ENCODE results near the gene ABI2. TPM values are rescaled to one million over a fixed set of nuclear protein-coding genes. Genes with fewer than 3 reads are reported as not detected.
"Not testable (repeated sequence)": the region's sequence is repeated elsewhere in the genome, so short reads cannot be mapped to it uniquely, and the experiment has no call there.

ABI2 gene
- total RNA-seq, 1 experiment from 2014 or later = 50.4 TPM

DNA sequence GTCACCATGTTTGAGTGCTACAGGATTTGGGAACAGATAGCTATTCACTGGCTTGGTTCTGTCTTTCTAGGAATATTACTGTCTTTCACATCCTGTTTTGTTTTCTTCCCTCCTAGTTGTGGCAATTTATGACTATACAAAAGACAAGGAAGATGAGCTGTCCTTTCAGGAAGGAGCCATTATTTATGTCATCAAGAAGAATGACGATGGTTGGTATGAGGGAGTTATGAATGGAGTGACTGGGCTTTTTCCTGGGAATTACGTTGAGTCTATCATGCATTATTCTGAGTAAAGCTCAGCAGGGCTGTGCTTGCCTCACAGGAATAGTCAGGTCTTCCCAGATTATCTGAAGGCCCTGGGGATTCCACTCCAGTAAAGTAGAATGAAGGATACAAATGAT lies 98.9 kb downstream of the ABI2 start:
- DNase-seq (ENCODE audit: low read depth) = peak; percentile 52

DNA sequence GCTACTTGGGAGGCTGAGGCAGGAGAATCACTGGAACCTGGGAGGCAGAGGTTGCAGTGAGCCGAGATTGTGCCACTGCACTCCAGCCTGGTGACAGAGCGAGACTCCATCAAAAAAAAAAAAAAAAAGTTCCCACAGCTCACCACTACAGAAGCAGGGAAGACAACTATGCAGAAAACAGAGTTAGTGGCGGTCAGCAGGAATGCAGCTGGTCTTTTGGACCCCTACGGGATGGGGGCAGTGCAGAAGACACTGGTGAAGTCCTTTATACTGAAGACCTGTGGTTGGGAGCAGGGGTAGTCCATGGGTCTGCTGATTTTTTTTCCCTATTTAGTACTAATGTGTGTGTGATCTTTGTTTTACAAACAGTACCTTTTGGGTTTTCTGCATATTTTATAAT lies 101.4 kb downstream of the ABI2 start:
- DNase-seq (ENCODE audit: low read depth) = not testable (repeated sequence)

DNA sequence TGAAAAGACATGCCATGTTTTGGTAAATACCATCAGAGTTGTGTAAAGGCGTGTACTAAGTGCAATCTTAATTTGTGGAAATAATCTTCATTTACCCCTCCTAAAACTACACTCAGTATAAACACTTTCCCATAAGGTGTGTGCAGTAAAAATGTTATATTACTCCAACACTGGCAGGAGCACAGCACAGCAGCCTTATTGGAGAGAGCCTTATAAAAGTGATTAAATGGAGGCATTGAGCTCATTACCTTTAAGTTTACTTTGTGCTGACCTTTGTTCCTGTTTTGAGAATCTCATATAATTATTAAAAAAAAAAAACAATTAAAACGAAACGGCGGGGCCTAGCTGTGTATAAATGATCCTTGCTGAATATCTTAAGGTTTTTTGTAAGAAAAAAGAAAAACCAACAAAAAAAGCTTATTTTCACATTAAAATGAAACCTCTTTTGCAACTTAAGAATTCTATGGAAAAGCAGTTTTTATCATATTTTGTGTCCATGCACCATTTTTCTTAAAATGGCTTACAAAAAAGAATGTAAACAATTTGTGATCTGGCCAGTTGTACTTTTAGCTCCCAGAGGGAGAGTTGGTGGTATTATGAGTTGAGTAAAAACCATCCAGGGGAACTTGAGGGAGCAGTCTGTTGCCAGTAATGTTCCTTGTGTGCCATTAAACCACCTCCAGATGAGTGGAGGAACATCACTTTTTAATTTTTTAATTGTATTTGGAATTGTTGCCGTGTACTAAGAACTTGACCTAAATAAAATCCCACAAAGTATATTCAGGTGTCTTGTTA lies 103.4 kb downstream of the ABI2 start:
- no peak for DNase-seq (ENCODE audit: low read depth)

DNA sequence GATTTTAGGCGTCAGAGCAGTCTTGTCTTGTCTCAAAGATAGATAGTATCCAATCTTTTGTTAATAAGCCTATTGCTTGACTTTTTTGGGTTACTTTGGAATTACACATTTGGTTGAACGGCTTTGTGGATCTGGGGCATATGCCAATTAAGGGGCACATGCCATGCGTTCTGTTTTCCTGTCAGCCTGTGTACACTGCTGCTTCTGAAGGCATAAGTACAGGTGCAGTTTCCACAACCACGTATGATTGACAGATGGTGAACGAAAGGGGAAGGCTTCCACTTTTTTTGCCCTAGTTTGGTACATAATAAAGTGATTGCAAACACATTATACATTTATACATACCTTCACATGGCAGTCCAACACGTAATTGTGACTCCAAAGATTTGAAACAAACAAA lies 104.6 kb downstream of the ABI2 start:
- DNase-seq (ENCODE audit: low read depth) = no peak

DNA sequence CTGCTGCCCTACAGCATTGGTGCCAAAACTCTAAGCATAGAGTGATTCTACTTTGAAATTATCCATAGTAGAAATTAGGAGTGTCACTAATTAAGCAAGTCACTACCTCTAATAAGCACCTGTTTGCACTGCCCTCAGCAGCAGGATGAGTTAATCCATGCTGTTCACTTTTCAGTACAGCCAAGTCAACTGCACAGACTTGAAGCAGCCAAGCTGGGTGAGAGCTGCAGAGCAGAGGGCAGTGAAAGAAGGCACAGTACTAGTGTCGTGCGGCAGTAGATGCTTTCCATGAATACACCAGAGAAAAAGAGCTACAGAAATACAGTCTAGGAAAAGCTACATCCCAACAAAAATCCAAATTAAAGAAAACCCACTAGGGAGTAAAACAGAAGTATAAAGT lies 108.3 kb downstream of the ABI2 start:
- no peak for DNase-seq (ENCODE audit: low read depth)

DNA sequence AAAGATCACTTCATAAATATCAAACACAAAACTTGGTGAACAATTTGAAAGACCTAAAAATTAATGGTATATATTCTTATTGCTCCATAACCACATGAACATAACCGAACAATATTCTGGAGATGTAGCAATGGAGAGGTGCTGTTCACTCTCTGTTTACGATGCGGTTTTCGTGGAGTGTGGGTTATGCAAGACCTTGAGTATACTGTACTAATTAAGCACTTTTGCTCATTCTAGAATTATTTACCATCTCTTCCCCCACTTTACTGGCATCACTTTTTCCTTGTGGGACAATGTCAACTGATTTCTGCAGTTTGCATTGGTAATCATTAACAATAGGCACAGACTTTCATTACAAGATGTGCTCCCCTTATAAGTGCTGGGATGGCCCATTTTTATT lies 109.3 kb downstream of the ABI2 start:
- no peak for DNase-seq (ENCODE audit: low read depth)

DNA sequence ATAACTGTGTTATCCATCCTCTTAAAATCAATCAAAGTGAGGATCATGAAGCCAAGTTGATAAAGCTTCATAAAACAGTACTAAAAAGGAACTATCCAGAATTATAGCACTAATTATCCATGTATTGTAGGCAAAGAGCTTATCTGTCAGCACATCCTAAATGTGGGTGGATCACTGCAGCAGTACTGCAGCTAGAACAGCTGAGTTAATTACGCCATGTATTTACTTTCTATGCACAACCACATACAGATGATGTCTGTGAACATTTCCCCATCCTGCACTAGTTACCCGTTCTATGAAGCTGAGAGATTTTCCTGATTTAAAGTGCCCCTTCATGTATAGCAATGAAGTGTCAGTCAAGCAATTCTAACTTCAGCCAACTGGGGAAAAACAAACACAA lies 110.3 kb downstream of the ABI2 start:
- no peak for DNase-seq (ENCODE audit: low read depth)

DNA sequence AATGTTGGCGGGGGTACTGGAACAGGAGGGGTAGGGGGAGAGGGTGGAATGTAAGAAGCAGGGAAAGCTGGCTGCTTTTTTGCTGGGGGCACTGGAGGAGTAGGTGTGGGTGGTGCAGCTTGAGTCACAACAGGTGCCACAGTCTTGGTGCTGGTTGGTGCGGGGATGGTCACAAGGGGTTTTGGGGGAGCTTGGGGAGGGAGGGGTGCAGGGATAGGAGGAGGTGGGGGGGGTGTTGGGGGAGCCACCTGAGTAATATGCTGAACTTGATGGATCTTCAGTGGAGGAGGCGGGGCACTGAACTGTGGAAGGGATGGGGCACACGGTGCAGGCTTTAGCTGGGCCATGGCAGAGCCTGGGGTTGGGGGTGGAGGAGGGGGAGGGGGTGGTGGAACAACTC lies 112.5 kb downstream of the ABI2 start:
- DNase-seq (ENCODE audit: low read depth) = no peak

DNA sequence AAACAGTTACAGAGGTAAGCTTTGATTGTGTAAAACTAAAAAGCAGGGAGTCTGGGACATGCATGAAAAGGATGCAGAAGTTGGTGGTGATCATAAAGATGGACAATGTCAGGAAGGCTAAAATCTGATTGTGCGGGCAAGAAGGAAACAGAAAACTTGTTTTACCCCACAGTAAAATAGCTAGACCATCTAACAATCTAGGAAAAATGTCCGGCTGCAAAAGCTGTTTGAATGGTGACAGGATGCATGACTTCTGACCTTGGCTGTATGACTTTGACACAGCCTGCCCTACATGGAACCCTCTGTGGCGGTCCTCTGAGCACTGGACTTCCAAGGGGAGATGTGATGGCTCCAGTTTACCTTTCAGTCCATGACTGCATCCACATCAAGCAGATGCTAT lies 113.3 kb downstream of the ABI2 start:
- no peak for DNase-seq (ENCODE audit: low read depth)

DNA sequence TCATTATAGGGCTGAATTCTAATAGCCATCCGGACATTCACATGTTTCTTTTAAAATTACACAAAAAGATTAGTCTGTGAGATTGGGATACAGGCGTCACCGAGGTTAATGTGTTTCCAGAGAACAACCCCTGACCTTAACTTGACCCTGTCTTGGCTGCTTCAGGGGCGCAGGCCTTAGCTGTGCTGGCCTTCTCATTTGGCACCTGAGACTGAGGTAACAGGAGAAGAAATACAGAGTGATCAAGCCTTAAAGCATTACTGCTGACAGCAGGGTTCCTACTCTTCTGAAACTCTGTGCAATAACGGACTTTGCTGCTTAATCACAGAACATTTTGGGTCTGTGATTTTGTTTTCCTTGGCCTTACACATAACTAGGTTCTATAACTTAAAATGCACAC lies 114.3 kb downstream of the ABI2 start:
- no peak for DNase-seq (ENCODE audit: low read depth)

DNA sequence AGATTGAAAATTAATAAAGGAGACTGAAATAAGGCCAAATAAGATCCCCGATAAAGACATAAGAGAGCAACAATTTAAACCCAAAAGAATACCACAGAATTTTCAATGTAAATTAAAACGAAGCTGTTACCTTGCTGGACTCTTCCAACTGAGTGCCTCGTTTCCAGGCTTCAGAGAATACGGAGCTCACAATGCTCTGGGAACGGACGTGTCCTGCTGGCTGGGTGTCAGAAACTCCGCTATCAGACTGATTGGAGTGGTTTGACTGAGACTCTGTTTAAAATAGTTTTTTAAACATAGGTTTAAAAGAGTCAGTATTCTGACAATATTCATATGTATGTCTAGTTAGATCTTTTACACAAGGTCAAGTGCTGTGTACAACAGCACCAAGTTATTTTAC lies 116.5 kb downstream of the ABI2 start:
- no peak for DNase-seq (ENCODE audit: low read depth)

DNA sequence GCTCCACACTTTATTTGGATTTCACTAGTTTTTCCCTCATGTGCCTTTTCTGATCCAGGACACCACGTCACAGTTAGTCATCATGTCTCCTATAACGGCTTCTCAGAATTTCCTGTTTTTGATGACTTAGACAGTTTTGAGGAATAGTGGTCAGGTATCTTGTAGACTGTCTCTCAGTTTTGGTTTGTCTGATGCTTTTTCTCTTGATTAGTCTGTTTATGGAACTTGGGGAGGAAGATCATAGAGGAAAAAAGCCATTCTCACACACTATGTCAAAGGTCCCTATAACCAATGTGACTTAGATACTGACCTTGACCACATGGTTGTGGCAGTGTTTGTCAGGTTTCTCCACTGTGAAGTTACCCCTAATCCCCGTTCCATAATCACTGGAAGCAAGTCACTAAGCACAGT lies 117.9 kb downstream of the ABI2 start:
- peak; percentile 88 for DNase-seq (ENCODE audit: low read depth)

DNA sequence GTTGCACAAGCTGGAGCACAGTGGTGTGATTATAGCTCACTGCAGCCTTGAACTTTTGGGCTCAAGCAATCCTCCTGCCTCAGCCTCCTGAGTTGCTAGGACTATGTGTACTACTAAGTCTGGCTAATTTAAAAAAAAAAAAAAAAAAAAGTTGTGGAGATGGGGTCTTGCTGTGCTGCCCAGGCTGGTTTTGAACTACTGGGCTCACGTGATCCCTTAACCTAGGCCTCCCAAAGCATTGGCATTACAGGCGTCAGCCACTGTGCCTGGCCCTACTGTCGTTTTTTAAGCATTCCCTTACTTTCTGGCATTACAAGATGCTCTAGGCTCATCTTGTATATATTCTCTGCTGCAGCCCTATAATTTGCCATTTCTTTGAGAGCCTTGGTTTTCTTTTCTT lies 118.6 kb downstream of the ABI2 start:
- DNase-seq (ENCODE audit: low read depth) = no peak

DNA sequence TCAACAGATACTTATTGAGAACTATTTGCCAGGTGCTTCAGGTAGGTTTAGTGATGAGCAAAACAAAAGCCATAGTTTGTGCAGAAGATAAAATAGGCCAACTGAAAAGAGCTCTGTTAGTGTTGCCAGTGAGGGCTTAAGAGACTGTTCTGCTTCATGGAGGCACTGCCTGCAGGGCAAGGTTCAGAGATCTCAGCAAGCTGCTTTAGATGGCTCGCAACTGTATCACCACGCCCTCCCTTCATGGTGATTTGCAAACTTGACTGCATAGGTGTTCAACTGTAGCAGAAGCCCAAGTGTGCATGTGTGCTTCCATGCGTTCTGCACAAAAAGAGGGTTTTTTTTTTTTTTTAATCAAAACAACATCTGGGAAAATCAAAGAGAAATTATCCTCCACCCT lies 122.4 kb downstream of the ABI2 start:
- no peak for DNase-seq (ENCODE audit: low read depth)

DNA sequence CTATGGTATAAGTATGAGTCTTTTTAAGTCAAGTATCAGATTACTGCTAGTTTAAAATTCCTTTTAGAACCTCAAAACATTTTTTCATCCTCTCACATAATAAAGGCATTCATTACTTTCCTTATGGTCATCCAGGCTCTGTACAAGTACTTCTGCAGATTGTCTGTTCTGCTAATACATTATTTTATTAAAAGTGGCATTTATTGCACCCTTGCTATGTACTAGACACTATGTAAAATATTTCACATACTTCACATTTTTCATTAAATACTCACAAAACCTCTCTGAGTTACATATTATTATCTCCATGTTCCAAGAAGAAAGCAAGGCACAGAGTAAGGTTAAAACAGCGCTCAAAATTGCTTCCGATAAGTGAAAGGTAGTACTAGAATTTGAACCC lies 122.8 kb downstream of the ABI2 start:
- peak; percentile 22 for DNase-seq (ENCODE audit: low read depth)

DNA sequence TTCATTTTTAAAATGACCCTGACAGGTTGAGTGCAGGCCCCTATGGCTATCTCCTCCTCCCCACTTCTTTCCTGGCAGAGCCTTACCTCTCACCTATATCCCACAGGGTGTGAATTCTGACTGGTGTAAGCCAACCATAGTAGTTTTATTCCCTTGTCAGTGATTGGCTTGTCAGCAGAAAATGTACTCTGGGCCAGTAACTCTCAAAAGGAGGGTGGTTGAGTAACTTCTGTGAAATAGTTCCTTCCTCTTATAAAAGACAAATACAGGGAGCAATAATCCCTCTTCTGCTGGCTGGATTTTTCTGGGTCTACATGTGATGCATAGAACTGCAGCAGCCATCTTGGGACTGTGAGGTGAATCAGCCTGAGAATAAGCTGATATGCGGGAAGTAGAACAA lies 123.5 kb downstream of the ABI2 start:
- no peak for DNase-seq (ENCODE audit: low read depth)

DNA sequence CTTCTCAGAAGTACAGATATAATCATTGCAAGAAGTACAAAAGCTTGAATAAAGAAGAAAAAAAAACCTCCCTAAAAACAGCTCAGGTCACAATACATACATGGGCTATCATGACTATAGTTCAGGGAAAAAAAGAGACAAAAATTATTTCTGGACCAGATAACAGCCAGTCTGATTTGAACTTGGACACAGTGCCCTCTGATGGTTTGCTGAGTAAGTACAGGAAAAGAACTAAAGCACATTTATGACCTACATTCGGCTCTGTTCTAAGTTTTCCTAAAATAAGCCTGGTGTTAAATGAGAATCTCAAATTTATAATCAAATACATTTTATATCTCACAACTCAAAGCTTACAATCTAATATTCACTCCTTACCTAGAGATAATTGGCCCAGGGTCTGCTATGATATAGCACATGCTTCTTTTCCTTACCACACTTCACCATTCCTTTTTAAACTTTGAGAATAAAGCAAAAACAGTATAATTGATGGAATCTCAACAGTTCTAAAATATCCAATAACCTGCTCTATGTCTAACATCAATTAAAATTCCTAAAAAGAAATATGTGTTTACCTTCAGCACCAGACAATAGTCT lies 125.8 kb downstream of the ABI2 start:
- peak; percentile 50 for DNase-seq (ENCODE audit: low read depth)

DNA sequence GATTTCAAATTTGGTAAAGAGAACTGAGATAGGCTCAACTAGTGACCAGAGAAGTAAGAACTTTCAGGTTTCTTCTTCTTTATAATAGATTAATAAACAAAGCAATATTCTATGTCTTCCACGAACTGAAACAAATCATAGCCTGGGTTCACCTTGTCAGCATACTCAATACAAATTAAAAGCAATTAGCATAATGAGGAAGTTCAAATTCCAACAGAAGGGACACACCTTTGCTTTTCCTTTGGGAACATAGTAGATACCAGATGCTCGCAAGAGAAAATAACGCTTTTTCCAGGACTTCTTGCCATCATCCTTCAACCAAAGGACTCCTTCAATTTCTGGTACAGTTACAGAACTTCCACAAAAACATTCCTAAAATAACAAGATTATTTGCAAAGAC lies 127.0 kb downstream of the ABI2 start:
- DNase-seq (ENCODE audit: low read depth) = no peak

DNA sequence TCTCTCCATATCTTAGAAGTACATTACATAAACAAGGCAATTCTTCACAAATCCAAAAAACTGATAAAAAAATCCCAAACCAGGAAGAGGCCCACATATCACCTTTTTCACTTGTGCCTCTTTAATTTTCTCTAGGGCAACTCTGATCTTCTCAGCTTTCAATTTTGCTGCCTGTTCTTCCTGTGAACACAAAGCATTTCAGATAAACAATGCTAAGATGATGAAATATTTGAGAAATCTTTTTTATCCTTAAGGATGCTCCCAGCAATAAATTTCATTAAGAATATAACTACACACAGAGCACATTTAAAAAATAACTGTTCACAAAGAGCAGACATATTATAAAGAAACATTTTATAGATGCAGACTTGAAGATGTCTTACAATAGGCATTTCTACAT lies 133.6 kb downstream of the ABI2 start:
- DNase-seq (ENCODE audit: low read depth) = no peak

DNA sequence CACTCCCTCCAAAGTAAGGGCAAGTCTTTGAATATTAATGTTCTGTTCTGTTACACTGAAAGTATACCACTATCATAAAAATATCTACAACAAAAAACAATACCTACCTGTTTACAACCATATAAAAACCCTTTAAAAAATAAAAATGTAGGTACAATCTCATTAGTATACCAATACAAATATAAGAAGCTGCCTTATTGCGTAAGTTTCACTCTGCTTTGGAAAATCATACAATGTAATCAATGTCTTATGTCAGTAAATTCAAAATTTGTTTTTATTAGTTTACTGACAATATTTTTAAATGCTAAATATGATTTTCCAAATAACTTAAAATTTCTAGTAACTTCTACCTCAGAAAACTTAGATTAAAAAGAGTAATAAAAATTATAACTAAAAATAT lies 134.1 kb downstream of the ABI2 start:
- DNase-seq (ENCODE audit: low read depth) = no peak

DNA sequence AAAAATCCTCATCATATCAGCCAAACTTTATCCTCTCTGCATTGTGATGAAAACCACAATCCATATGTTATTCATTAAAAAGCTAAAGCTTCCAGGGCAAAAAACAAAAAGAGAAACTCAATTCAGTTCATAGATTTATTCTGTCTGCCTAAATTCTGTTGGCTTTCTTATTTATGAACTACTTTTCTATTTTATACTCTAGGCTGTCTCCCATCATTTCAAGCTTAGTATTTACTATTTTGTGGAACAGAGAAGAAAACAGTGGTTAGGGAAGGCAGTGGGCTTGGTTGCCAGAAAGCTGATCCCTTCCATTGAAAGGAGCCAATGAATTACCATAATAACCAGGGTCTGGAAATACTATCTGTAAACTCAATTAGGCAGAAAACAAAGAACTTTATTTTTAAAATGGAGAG lies 135.1 kb downstream of the ABI2 start:
- no peak for DNase-seq (ENCODE audit: low read depth)

DNA sequence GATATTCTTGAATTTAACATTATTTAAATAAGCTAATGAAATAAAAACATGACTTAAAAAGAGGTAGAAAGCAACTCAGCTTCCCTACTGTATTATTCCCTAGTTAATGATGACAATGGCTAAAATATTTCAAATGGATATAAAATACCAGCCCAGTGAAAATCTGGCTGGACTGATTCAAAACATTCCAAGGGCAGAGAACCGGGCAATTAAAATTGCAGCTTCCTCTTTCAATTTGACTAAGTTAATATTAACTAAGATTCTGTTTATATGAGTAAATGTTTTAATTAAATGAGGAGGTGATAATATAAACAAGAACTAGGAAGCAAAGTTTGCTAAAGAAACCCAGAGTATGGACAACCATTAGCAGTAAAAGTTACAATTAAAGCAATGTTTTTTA lies 141.4 kb downstream of the ABI2 start:
- DNase-seq (ENCODE audit: low read depth) = no peak

DNA sequence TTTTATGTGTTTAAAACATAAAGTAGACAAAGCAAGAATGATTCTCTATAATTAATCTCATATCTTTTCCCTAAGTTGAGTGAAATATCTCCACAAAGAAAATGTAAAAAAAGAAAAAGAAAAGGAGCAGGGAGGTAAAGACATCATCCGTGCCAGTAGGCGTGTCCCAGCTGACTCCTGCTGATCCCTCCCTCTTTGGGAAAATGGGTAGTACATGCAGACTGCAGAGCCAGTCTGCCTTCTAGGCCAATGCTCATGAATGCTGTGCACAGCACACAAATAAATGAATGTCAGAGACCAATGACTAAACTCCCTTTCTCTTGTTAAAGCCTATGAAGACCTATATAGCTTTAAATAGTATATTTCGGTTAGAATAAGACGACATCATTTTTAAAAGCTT lies 142.2 kb downstream of the ABI2 start:
- DNase-seq (ENCODE audit: low read depth) = no peak

DNA sequence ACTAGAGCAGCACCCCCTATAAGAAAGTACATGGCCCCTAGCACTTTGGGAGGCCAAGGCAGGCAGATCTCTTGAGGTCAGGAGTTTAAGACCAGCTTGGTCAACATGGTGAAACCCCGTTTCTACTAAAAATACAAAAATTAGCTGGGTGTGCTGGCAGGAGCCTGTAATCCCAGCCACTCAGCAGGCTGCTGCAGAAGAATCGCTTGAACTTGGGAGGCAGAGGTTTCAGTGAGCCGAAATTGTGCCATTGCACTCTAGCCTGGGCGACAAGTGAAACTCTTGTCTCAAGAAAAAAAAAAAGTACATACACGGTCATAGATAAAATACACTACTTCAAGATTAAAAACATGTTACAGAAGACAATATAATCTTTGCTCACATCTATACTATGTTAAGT lies 143.1 kb downstream of the ABI2 start:
- DNase-seq (ENCODE audit: low read depth) = no peak
